Endothelial cell of umbilical vein (primary cell): ENCODE measurements around the gene SDC3. TPM values are rescaled to one million over a fixed set of nuclear protein-coding genes. Genes with fewer than 3 reads are reported as not detected.

Experiments used
- BruUV-seq: library from RNA; stranded (reverse); fragments of 400-500 nt; replicated peaks from 2 replicates; lab custom pipeline; 2021; lab: Mats Ljungman, UMichigan
- CTCF ChIA-PET: fragments of 300-600, 350-600 bp; sonication (Branson Sonifier 250); formaldehyde crosslinking; loops from one replicate; lab custom pipeline; 2021; ENCODE audit warnings: antibody characterized with exemption, inconsistent platforms; lab: Charles Lee
- POLR2A ChIA-PET: fragments of 300-600, 350-600 bp; sonication (Branson Sonifier 250); formaldehyde crosslinking; loops from one replicate; lab custom pipeline; 2021; ENCODE audit warnings: antibody characterized with exemption, inconsistent platforms; lab: Charles Lee
- DNase-seq: peaks from one replicate; pipeline ENCODE4 v3.0.0-alpha.2; 2011; ENCODE audit warnings: low read depth, low spot score
- FAIRE-seq: peaks from 2 replicates; lab custom pipeline; 2011; peaks lifted over from hg19 to GRCh38; lab: Jason Lieb, UNC
- H2AFZ ChIP-seq: 2 replicates; pipeline ENCODE4 v1.6.0; 2012; ENCODE audit warnings: low read depth, low read length, control low read depth, inconsistent platforms
- H3K27ac ChIP-seq: 2 replicates; pipeline ENCODE4 v1.5.1; 2011; ENCODE audit warnings: low read depth, mild to moderate bottlenecking, control low read depth, low read length, moderate library complexity; ENCODE audit not compliant: insufficient read depth
- H3K27me3 ChIP-seq, 2 experiments: 2 replicates each; pipeline versions ENCODE4 v1.6.0 to v1.6.1; 2011; ENCODE audit warnings: low read length in 2 of 2, mixed read lengths in 1 of 2; ENCODE audit not compliant: control insufficient read depth in 2 of 2, insufficient read depth in 2 of 2
- H3K36me3 ChIP-seq, 2 experiments: 2 replicates in 1 of 2; 3 replicates in 1 of 2; pipeline ENCODE4 v1.5.1; 2011; ENCODE audit warnings: low read length in 2 of 2, mild to moderate bottlenecking in 1 of 2, moderate library complexity in 1 of 2; ENCODE audit not compliant: control insufficient read depth in 2 of 2, insufficient read depth in 2 of 2; ENCODE audit errors: extremely low read depth in 1 of 2
- H3K4me1 ChIP-seq: 3 replicates; pipeline ENCODE4 v1.5.1; 2011; ENCODE audit warnings: mild to moderate bottlenecking, low read length; ENCODE audit not compliant: control insufficient read depth, insufficient read depth; ENCODE audit errors: extremely low read depth
- H3K4me2 ChIP-seq: 2 replicates; pipeline ENCODE4 v1.6.1; 2011; ENCODE audit warnings: low read length, control low read depth, mixed read lengths; ENCODE audit not compliant: insufficient read depth
- H3K4me3 ChIP-seq, 3 experiments: fragments of 200-600 bp in 1 of 3; sonication (generic), shearing (Covaris generic) in 1 of 3; replicated peaks in 1 of 3; 2 replicates each; pipeline ENCODE4 v1.5.1; 2011 to 2016; ENCODE audit warnings: control low read depth in 3 of 3, low read length in 3 of 3, mild to moderate bottlenecking in 2 of 3, inconsistent platforms in 1 of 3, low read depth in 1 of 3, moderate library complexity in 1 of 3; ENCODE audit not compliant: insufficient read depth in 1 of 3
- H3K79me2 ChIP-seq: 2 replicates; pipeline ENCODE4 v1.6.0; 2012; ENCODE audit warnings: low read length, inconsistent platforms; ENCODE audit not compliant: control insufficient read depth, insufficient read depth
- H3K9ac ChIP-seq: replicated peaks from 2 replicates; pipeline ENCODE3; 2011; ENCODE audit warnings: low read length, control low read depth; ENCODE audit not compliant: insufficient read depth; ENCODE audit errors: extremely low read depth
- H3K9me1 ChIP-seq: replicated peaks from 3 replicates; pipeline ENCODE4 v1.6.0; 2011; ENCODE audit warnings: mild to moderate bottlenecking, low read length; ENCODE audit not compliant: control insufficient read depth, insufficient read depth; ENCODE audit errors: extremely low read depth
- H3K9me3 ChIP-seq: replicated peaks from 2 replicates; pipeline ENCODE4 v1.5.1; 2012; ENCODE audit warnings: low read length, inconsistent platforms; ENCODE audit not compliant: control insufficient read depth, insufficient read depth
- H4K20me1 ChIP-seq: replicated peaks from 2 replicates; pipeline ENCODE3; 2011; ENCODE audit warnings: mild to moderate bottlenecking, low read length; ENCODE audit not compliant: control insufficient read depth, insufficient read depth; ENCODE audit errors: extremely low read depth
- CTCF ChIP-seq, 2 donors: IDR thresholded peaks; 1 replicate in 1 of 2; 2 replicates in 1 of 2; pipeline ENCODE4 v1.5.1; 2011; ENCODE audit warnings: low read length in 2 of 2, mild to moderate bottlenecking in 2 of 2, moderate library complexity in 2 of 2, control low read depth in 1 of 2, inconsistent platforms in 1 of 2, low read depth in 1 of 2; ENCODE audit not compliant: insufficient read depth in 1 of 2; ENCODE audit errors: extremely low read depth in 1 of 2
- EZH2 ChIP-seq: IDR thresholded peaks from 2 replicates; pipeline ENCODE4 v1.6.1; 2012; ENCODE audit warnings: borderline replicate concordance, low read depth, mild to moderate bottlenecking, moderate library complexity, low read length, inconsistent platforms; ENCODE audit not compliant: severe bottlenecking
- FOS ChIP-seq: IDR thresholded peaks from 2 replicates; pipeline ENCODE4 v1.6.1; 2011; ENCODE audit warnings: mild to moderate bottlenecking, low read length, moderate library complexity, borderline replicate concordance; ENCODE audit not compliant: insufficient read depth
- GATA2 ChIP-seq: IDR thresholded peaks from 2 replicates; pipeline ENCODE4 v1.7.0; 2011; ENCODE audit warnings: low read depth, mild to moderate bottlenecking, moderate library complexity, mixed read lengths, low read length; ENCODE audit not compliant: insufficient read length, insufficient read depth
- JUN ChIP-seq: IDR thresholded peaks from 2 replicates; pipeline ENCODE4 v1.6.1; 2011; ENCODE audit warnings: borderline replicate concordance, low read depth; ENCODE audit not compliant: insufficient read length, insufficient read depth
- MAX ChIP-seq: IDR thresholded peaks from 2 replicates; pipeline ENCODE4 v1.6.1; 2011; ENCODE audit not compliant: insufficient read depth, insufficient read length
- MYC ChIP-seq: IDR thresholded peaks from one replicate; pipeline ENCODE4 v1.6.1; 2011; ENCODE audit warnings: mild to moderate bottlenecking, low read depth, low read length
- POLR2A ChIP-seq: IDR thresholded peaks from 2 replicates; pipeline ENCODE4 v1.6.1; 2012; ENCODE audit warnings: low read depth, mild to moderate bottlenecking, control low read depth, low read length
- POLR2AphosphoS5 ChIP-seq: IDR thresholded peaks from 2 replicates; pipeline ENCODE4 v1.6.1; 2012; ENCODE audit warnings: low read depth, mild to moderate bottlenecking, control low read depth, low read length, moderate library complexity; ENCODE audit not compliant: insufficient read depth
- dilution Hi-C: fragments of 300-500 bp; cut with MboI; formaldehyde crosslinking; loops from one replicate; pipeline ENCODE4 v1.15.0; 2019; ENCODE audit warnings: low sequenced_read_pairs; ENCODE audit not compliant: extremely low pct_ligation_motif_present
- intact Hi-C: fragments of 100-400 bp; cut with micrococcal nuclease; formaldehyde crosslinking; loops from one replicate; pipeline ENCODE4 v1.10.0; 2022
- polyA plus RNA-seq, 4 experiments: library from polyadenylated mRNA; depleted of rRNA in 3 of 4; stranded (reverse) in 3 of 4; unstranded in 1 of 4; fragments of >200 nt; gene quantifications; 2 replicates each; pipeline versions ENCODE4 v1.2.1 to v1.2.3, GENCODE V29; 2011 to 2012; ENCODE audit warnings: missing spikeins in 1 of 4
- total RNA-seq: library from RNA; stranded (reverse); gene quantifications from 2 replicates; pipeline ENCODE4 v1.2.3, GENCODE V29; 2021

Gene SDC3
- total and polyA plus RNA-seq, 2 donors (not counting 3 experiments of a cell fraction or from before 2014, with no cell fraction given): 7.1 to 25.9 TPM

- BruUV-seq: no TSS peak
- Histone ChIP-seq H3K9me3 (no peaks in the 10 kb centered on the region), H3K4me1 (peaks cover 16% of the 10 kb centered on the region), H3K79me2 (no peaks in the 10 kb centered on the region), H3K4me2 (no peak overlapping the region), H2AFZ (no peak overlapping the region), H4K20me1 (no peaks in the 10 kb centered on the region), H3K9ac (no peak overlapping the region), H3K4me3 (no peak overlapping the region), H3K36me3 (no peaks in the 10 kb centered on the region), H3K9me1 (no peaks in the 10 kb centered on the region), H3K27me3 (peaks cover 3 to 5% of the 10 kb centered on the region in 2 experiments), H3K27ac (no peak overlapping the region)
- FAIRE-seq (no peak), DNase-seq (no peak)
- CTCF ChIA-PET: interaction anchor here (1.2 to 2.0 kb wide), 2 partner anchors 10 to 61 kb away, joined by 4 to 6 read pairs; no protein-coding TSS in a partner anchor
- POLR2A ChIA-PET: no interaction called here
- TF ChIP-seq MYC: no peak
- no peak for TF ChIP-seq FOS
- TF ChIP-seq GATA2: no peak
- TF ChIP-seq EZH2: no peak
- no peak for TF ChIP-seq CTCF (IDR thresholded peaks at IDR 0.05; ENCODE audit: extremely low read depth in 1 of 2, insufficient read depth in 1 of 2, low read depth in 1 of 2, low read length in 2 of 2)
- no peak for TF ChIP-seq POLR2AphosphoS5
- no peak for TF ChIP-seq JUN
- no peak for TF ChIP-seq POLR2A
- TF ChIP-seq MAX: no peak
- dilution Hi-C loops: no loop called here
- intact Hi-C loops: no loop called here
These were observed 58.0 kb downstream of the SDC3 start for GRCh38 chr1:30850607-30851006.
